ENCODE measurements around the gene DHRS3.
"Not testable (repeated sequence)": the region's sequence is repeated elsewhere in the genome, so short reads cannot be mapped to it uniquely, and the experiment has no call there.

Gene DHRS3

GRCh38 chr1:12537294-12537693, 80.7 kb downstream of the DHRS3 start:
- no peak for DNase-seq

- no peak for DNase-seq
Measured at GRCh38 chr1:12536023-12536639, 81.9 kb downstream of the DHRS3 start.

- no peak for DNase-seq
Measured at GRCh38 chr1:12532405-12533315, 85.3 kb downstream of the DHRS3 start.

- no peak for DNase-seq
Measured at GRCh38 chr1:12531179-12531499, 86.9 kb downstream of the DHRS3 start.

- DNase-seq, result no peak
Measured at GRCh38 chr1:12530462-12531178, 87.4 kb downstream of the DHRS3 start.

- DNase-seq, result no peak
Measured at GRCh38 chr1:12529640-12530174, 88.3 kb downstream of the DHRS3 start.

GRCh38 chr1:12528021-12528852, 89.8 kb downstream of the DHRS3 start:
- peak; percentile 20 for DNase-seq

- no peak for DNase-seq
Measured at GRCh38 chr1:12527564-12527963, 90.4 kb downstream of the DHRS3 start.

GRCh38 chr1:12525311-12526181, 92.5 kb downstream of the DHRS3 start:
- DNase-seq, result no peak

GRCh38 chr1:12524266-12524665, 93.7 kb downstream of the DHRS3 start:
- no peak for DNase-seq

- DNase-seq, result not testable (repeated sequence)
Measured at GRCh38 chr1:12522780-12523179, 95.2 kb downstream of the DHRS3 start.

GRCh38 chr1:12521096-12521495, 96.9 kb downstream of the DHRS3 start:
- no peak for DNase-seq

GRCh38 chr1:12519693-12520364, 98.2 kb downstream of the DHRS3 start:
- no peak for DNase-seq

- DNase-seq, result no peak
Measured at GRCh38 chr1:12518931-12519692, 98.9 kb downstream of the DHRS3 start.

Data from OCI-M1 (cell line).